ENCODE measurements around the gene FCER2.

- no peak for TF ChIP-seq CTCF (IDR thresholded peaks at IDR 0.05)
- TF ChIP-seq POLR2A (IDR thresholded peaks at IDR 0.05) = no peak
These were observed 8.7 kb upstream of the FCER2 start for GRCh38 chr19:7710616-7711015.
